ACHN (cell line): ENCODE results near the gene NPAS2.

Experiments used
- DNase-seq: peaks from one replicate; pipeline ENCODE4 v3.0.0-alpha.2; 2015
- in situ Hi-C: cut with HindIII; loops from 2 replicates; pipeline ENCODE4 v1.10.0; 2017; ENCODE audit warnings: low sequenced_read_pairs, low pct_ligation_motif_present, low pct_unique_long_range_greater_than_20kb

NPAS2 gene

GRCh38 chr2:100791294-100791935 lies 28.5 kb upstream of the NPAS2 start:
- DNase-seq = no peak
- in situ Hi-C loops = no loop called here

- DNase-seq = no peak
- in situ Hi-C loops = no loop called here
Observed at GRCh38 chr2:100791936-100792308, 28.0 kb upstream of the NPAS2 start.

- in situ Hi-C loops = no loop called here
- no peak for DNase-seq
Observed at GRCh38 chr2:100793220-100793619, 26.7 kb upstream of the NPAS2 start.

- DNase-seq = no peak
- in situ Hi-C loops = no loop called here
Observed at GRCh38 chr2:100793982-100794381, 26.0 kb upstream of the NPAS2 start.

- in situ Hi-C loops = no loop called here
Observed at GRCh38 chr2:100796499-100797100, 23.3 kb upstream of the NPAS2 start.

GRCh38 chr2:100799686-100800085 lies 20.3 kb upstream of the NPAS2 start:
- no peak for DNase-seq
- in situ Hi-C loops = no loop called here

More at GRCh38 chr2:100796499-100797100, 23.3 kb upstream of the NPAS2 start:
- DNase-seq = no peak

- in situ Hi-C loops = no loop called here
- DNase-seq = no peak
Observed at GRCh38 chr2:100800915-100801314, 19.0 kb upstream of the NPAS2 start.

- DNase-seq = no peak
Observed at GRCh38 chr2:100801402-100801801, 18.5 kb upstream of the NPAS2 start.

GRCh38 chr2:100802066-100802465 lies 17.9 kb upstream of the NPAS2 start:
- in situ Hi-C loops = no loop called here
- no peak for DNase-seq

More at GRCh38 chr2:100801402-100801801, 18.5 kb upstream of the NPAS2 start:
- in situ Hi-C loops = no loop called here

GRCh38 chr2:100803334-100803733 lies 16.6 kb upstream of the NPAS2 start:
- in situ Hi-C loops = no loop called here
- no peak for DNase-seq

- DNase-seq = no peak
- in situ Hi-C loops = no loop called here
Observed at GRCh38 chr2:100806550-100806949, 13.4 kb upstream of the NPAS2 start.

GRCh38 chr2:100807707-100808106 lies 12.2 kb upstream of the NPAS2 start:
- no peak for DNase-seq
- in situ Hi-C loops = no loop called here

- DNase-seq = no peak
- in situ Hi-C loops = no loop called here
Observed at GRCh38 chr2:100808582-100808981, 11.4 kb upstream of the NPAS2 start.

- in situ Hi-C loops = no loop called here
- DNase-seq = no peak
Observed at GRCh38 chr2:100809506-100809905, 10.4 kb upstream of the NPAS2 start.

- no peak for DNase-seq
- in situ Hi-C loops = no loop called here
Observed at GRCh38 chr2:100810603-100811145, 9.3 kb upstream of the NPAS2 start.

- DNase-seq = no peak
- in situ Hi-C loops = no loop called here
Observed at GRCh38 chr2:100812116-100812515, 7.8 kb upstream of the NPAS2 start.

GRCh38 chr2:100812573-100812972 lies 7.4 kb upstream of the NPAS2 start:
- in situ Hi-C loops = no loop called here
- DNase-seq = no peak

GRCh38 chr2:100813527-100813926 lies 6.4 kb upstream of the NPAS2 start:
- no peak for DNase-seq

GRCh38 chr2:100814043-100814442 lies 5.9 kb upstream of the NPAS2 start:
- DNase-seq = no peak
- in situ Hi-C loops = no loop called here

More at GRCh38 chr2:100813527-100813926, 6.4 kb upstream of the NPAS2 start:
- in situ Hi-C loops = no loop called here

GRCh38 chr2:100814453-100814852 lies 5.5 kb upstream of the NPAS2 start:
- in situ Hi-C loops = no loop called here
- no peak for DNase-seq
